Measurements from ENCODE around the gene ZNF275.

- TF ChIP-seq RAD21 (IDR thresholded peaks at IDR 0.05; ENCODE audit: low read depth): no peak
- TF ChIP-seq REST (IDR thresholded peaks at IDR 0.05; ENCODE audit: low read depth): no peak
- no peak for TF ChIP-seq EGR1 (IDR thresholded peaks at IDR 0.05)
- no peak for TF ChIP-seq TCF12 (IDR thresholded peaks at IDR 0.05; ENCODE audit: low read depth)
- TF ChIP-seq EP300 (IDR thresholded peaks at IDR 0.05; ENCODE audit: borderline replicate concordance): no peak
- no peak for TF ChIP-seq NFIC (IDR thresholded peaks at IDR 0.05)
- no peak for TF ChIP-seq USF1 (IDR thresholded peaks at IDR 0.05)
- no peak for TF ChIP-seq FOXM1 (IDR thresholded peaks at IDR 0.05; ENCODE audit: borderline replicate concordance, low read depth)
- no peak for TF ChIP-seq TAF1 (IDR thresholded peaks at IDR 0.05; ENCODE audit: low read depth)
Measured at GRCh38 chrX:153386097-153386496, 52.1 kb downstream of the ZNF275 start.
